Dermis microvascular lymphatic vessel endothelial cell (primary cell): ENCODE results near the gene PNLIPRP1. TPM values are rescaled to one million over a fixed set of nuclear protein-coding genes. Genes with fewer than 3 reads are reported as not detected.

Experiments
- DNase-seq, 2 donors: peaks; one replicate each; pipeline versions ENCODE4 v3.0.0 to v3.0.0-alpha.2; 2010; ENCODE audit warnings: low read depth in 2 of 2
- total RNA-seq: library from RNA; depleted of rRNA; stranded (reverse); fragments of >200 nt; gene quantifications from 2 replicates; pipeline ENCODE4 v1.2.1, GENCODE V29; 2014

PNLIPRP1 gene
- total RNA-seq, 1 donor from 2014 or later = not detected

- DNase-seq = no peak
Measured at GRCh38 chr10:116631871-116632295, 41.1 kb downstream of the PNLIPRP1 start.

GRCh38 chr10:116632596-116633215 lies 41.9 kb downstream of the PNLIPRP1 start:
- DNase-seq = no peak

GRCh38 chr10:116633216-116633600 lies 42.4 kb downstream of the PNLIPRP1 start:
- no peak for DNase-seq

GRCh38 chr10:116634126-116634975 lies 43.6 kb downstream of the PNLIPRP1 start:
- DNase-seq = no peak

GRCh38 chr10:116636385-116636784 lies 45.6 kb downstream of the PNLIPRP1 start:
- DNase-seq = no peak

GRCh38 chr10:116636976-116637375 lies 46.2 kb downstream of the PNLIPRP1 start:
- no peak for DNase-seq

GRCh38 chr10:116637830-116638229 lies 47.1 kb downstream of the PNLIPRP1 start:
- DNase-seq = no peak

- DNase-seq = no peak
Measured at GRCh38 chr10:116646502-116646901, 55.7 kb downstream of the PNLIPRP1 start.

- no peak for DNase-seq
Measured at GRCh38 chr10:116648903-116649302, 58.1 kb downstream of the PNLIPRP1 start.

GRCh38 chr10:116653885-116654284 lies 63.1 kb downstream of the PNLIPRP1 start:
- no peak for DNase-seq

GRCh38 chr10:116654816-116655215 lies 64.1 kb downstream of the PNLIPRP1 start:
- DNase-seq = no peak

- DNase-seq = no peak
Measured at GRCh38 chr10:116655568-116655967, 64.8 kb downstream of the PNLIPRP1 start.

- DNase-seq = no peak
Measured at GRCh38 chr10:116656044-116656443, 65.3 kb downstream of the PNLIPRP1 start.

- DNase-seq = no peak
Measured at GRCh38 chr10:116657863-116658551, 67.2 kb downstream of the PNLIPRP1 start.

Other genes starting within 250 kb of the PNLIPRP1 start
- gene PNLIPRP3, start 163.1 kb upstream of the PNLIPRP1 start, total RNA-seq = under 0.01 TPM in 1 of 2 replicates, not detected in the other
- not detected in 2 replicates for gene PNLIP, start 45.0 kb upstream of the PNLIPRP1 start, total RNA-seq
- not detected in 2 replicates for gene PNLIPRP2, start 30.0 kb downstream of the PNLIPRP1 start, total RNA-seq
- 0.38 and 0.77 TPM in 2 replicates for gene HSPA12A, start 151.6 kb downstream of the PNLIPRP1 start, total RNA-seq